ENCODE data around the gene ARMC12.

Gene ARMC12

DNA sequence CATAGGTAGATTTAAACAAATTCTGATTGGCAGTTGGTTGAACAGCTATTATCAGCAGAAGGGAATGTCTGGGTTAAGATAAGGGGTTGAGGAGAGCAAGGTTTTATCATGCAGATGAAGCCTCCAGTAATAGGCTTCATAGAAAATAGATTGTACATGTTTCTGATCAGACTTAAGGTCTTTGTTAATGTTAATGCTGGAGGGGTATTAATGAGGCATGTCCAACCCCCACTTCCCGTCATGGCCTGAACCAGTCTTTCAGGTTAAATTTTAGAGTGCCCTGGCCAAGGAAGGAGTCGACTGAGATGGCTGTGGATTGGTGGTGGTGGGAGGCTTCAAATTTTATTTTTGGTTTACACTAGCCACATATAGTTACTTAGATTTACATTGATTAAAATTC lies 47.4 kb downstream of the ARMC12 start:
- H3K4me3 ChIP-seq (ENCODE audit: low read depth, low read length): no peak overlapping the region
- TF ChIP-seq, protein P1, sequence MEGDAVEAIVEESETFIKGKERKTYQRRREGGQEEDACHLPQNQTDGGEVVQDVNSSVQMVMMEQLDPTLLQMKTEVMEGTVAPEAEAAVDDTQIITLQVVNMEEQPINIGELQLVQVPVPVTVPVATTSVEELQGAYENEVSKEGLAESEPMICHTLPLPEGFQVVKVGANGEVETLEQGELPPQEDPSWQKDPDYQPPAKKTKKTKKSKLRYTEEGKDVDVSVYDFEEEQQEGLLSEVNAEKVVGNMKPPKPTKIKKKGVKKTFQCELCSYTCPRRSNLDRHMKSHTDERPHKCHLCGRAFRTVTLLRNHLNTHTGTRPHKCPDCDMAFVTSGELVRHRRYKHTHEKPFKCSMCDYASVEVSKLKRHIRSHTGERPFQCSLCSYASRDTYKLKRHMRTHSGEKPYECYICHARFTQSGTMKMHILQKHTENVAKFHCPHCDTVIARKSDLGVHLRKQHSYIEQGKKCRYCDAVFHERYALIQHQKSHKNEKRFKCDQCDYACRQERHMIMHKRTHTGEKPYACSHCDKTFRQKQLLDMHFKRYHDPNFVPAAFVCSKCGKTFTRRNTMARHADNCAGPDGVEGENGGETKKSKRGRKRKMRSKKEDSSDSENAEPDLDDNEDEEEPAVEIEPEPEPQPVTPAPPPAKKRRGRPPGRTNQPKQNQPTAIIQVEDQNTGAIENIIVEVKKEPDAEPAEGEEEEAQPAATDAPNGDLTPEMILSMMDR (IDR thresholded peaks at IDR 0.05; ENCODE audit: low read depth, low read length, missing control alignments): no peak
- no peak for DNase-seq (ENCODE audit: low read depth)

DNA sequence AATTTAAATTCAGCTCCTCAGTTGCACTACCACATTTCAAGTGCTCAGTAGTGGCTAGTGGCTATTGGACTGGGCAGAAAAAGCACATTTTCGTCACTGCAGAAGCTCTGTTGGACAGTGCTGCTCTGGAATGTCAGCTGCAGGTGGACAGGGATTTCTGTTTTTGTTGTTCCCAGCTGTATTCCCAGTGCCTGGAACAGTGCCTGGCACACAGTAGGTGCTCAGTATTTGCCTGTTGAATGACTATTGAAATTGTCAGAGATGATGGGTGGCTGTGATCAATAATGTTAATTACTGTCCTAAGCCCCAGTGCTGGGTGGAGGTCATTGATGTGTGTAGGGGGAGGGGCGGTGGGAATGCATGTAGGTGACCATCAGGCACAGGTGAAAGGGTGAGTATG lies 49.4 kb downstream of the ARMC12 start:
- H3K4me3 ChIP-seq (ENCODE audit: low read depth, low read length): no peak overlapping the region
- no peak for DNase-seq (ENCODE audit: low read depth)

DNA sequence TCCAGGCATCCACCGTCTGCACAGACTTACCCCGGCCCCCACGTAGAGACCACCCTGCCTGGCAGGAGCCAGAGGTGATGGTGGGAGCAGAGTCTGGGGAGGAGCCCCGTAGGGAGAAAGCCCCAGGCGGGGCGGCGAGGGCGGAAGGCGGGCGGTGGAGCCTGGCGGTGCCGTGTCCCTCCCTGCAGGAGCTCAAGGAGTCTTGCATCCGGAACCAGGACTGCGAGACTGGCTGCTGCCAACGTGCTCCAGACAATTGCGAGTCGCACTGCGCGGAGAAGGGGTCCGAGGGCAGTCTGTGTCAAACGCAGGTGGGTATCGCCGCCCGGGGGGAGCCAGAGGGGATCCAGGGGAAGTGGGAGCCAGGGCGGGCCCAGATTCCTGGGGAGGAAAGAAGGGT lies 50.0 kb downstream of the ARMC12 start:
- no peak for DNase-seq (ENCODE audit: low read depth)
- no peak overlapping the region for H3K4me3 ChIP-seq (ENCODE audit: low read depth, low read length)
- TF ChIP-seq, protein P1 (IDR thresholded peaks at IDR 0.05; ENCODE audit: low read depth, low read length, missing control alignments): no peak

More for the DNA sequence above, 49.4 kb downstream of the ARMC12 start:
- TF ChIP-seq, protein P1 (IDR thresholded peaks at IDR 0.05; ENCODE audit: low read depth, low read length, missing control alignments): no peak

DNA sequence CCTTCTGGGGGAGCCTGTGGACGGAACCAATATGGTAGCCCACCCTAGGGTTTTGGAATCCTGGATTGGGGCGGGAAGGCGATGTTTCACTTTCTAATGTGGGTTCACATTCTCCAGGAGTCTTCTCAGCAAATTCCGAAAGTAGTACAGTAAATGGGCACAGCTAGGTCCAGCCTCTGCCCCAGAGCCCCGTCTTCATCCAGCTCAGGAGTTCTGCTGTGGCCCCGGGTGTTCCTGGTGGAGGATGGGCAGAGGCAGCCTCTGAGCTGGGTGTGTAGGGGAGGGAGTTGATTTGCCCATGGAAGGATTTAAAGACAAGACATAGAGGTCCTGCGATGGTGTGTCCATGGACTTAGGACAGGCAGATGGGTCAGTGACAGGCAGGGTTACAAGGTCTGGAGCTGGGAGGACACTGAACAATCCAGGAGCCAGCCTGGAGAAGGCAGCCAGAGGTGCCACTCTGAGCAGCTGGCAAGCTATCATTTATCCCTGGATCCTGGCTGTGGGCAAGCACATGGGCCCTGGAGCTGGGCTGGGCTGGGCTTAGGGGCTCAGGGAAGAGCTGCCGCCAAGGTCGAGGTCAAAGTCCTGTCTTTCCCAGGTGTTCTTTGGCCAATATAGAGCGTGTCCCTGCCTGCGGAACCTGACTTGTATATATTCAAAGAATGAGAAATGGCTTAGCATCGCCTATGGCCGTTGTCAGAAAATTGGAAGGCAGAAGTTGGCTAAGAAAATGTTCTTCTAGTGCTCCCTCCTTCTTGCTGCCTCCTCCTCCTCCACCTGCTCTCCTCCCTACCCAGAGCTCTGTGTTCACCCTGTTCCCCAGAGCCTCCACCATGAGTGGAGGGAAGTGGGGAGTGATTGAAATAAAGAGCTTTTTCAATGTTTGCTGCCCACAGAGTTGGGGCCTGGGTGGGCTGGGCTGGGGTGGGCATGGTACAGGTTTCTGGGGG lies 50.7 kb downstream of the ARMC12 start:
- no peak for DNase-seq (ENCODE audit: low read depth)
- H3K4me3 ChIP-seq (ENCODE audit: low read depth, low read length): no peak overlapping the region
- TF ChIP-seq, protein P1 (IDR thresholded peaks at IDR 0.05; ENCODE audit: low read depth, low read length, missing control alignments): no peak

DNA sequence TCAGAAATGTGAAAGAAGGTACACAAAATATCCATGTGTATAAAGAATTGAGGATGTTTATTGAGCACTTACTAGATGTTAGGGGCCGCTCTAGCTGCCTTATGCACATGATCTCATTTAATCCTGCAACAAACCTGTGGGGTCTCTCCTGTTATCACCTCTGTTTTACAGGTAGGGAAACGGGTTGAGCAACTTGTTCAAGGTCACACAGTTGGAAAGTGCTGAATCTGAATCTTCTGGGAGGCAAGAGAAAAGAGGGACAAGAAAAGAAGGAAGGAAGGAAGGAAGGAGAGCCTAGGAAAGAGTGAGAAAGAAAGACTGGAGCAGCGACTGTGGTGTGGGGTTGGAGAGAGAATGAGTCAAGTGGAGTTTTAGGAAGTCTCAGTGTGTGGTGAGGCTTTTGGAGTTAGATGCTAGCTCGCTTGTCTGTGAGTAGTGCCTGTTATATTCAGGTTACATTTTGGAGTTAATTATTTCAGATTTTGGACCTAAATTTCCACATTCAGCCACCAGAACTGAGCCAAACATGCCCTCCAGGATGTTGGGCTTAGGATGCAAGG lies 51.7 kb downstream of the ARMC12 start:
- no peak for DNase-seq (ENCODE audit: low read depth)
- TF ChIP-seq, protein P1 (IDR thresholded peaks at IDR 0.05; ENCODE audit: low read depth, low read length, missing control alignments): no peak
- H3K4me3 ChIP-seq (ENCODE audit: low read depth, low read length): no peak overlapping the region

DNA sequence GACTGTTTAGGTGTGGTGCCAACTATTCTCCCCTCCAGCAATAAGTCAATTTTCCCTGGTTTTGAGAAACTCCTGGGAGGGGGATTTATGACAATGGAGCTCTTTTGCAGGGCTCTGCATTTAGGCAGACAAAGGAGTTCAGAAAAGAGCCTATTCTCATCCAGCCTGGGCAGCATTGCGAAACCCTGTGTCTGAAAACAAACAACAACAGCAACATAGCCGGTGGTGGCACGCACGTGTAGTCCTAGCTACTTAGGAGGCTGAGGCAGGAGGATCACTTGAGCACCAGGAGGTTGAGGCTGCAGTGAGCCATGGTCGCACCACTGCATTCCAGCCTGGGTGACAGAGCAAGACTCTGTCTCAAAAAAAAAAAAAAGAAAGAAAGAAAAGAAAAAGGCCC lies 53.9 kb downstream of the ARMC12 start:
- TF ChIP-seq, protein P1 (IDR thresholded peaks at IDR 0.05; ENCODE audit: low read depth, low read length, missing control alignments): no peak
- no peak overlapping the region for H3K4me3 ChIP-seq (ENCODE audit: low read depth, low read length)
- DNase-seq (ENCODE audit: low read depth): no peak
